Renal cortex interstitium (tissue), 15 donors: ENCODE data around the gene ADGRG1. TPM values are rescaled to one million over a fixed set of nuclear protein-coding genes. Genes with fewer than 3 reads are reported as not detected.
A peak's percentile ranks its signal among the peaks of the same experiment; 100 is the strongest.
"Not testable (repeated sequence)": the region's sequence is repeated elsewhere in the genome, so short reads cannot be mapped to it uniquely, and the experiment has no call there.

Experiments
- DNase-seq, 11 donors: peaks; one replicate each; pipeline ENCODE4 v3.0.0-alpha.2; 2013; ENCODE audit warnings: low read depth in 9 of 11, low spot score in 4 of 11; ENCODE audit errors: extremely low read depth in 1 of 11
- long read RNA-seq, 16 experiments: transcript quantifications; one replicate each; lab custom pipeline, GENCODE V29; 2026
- polyA plus RNA-seq, 3 donors: library from polyadenylated mRNA; unstranded; fragments of 120-200 nt; gene quantifications; one replicate each; pipeline ENCODE4 v1.2.1, GENCODE V29; 2013; ENCODE audit not compliant: insufficient read length in 3 of 3

The ADGRG1 gene
- 10 to 100 TPM; 58.2 to 93.6 (median 59.3) TPM for polyA plus RNA-seq
- long read RNA-seq, donor 1, partial matches to known transcripts: 0 of 2 reads
- long read RNA-seq, donor 1, other reads (novel, unspliced or antisense): 0 of 2 reads
- long read RNA-seq, donor 2, partial matches to known transcripts: 16 of 23 reads
- long read RNA-seq, donor 2, other reads (novel, unspliced or antisense): 0 of 23 reads
- long read RNA-seq, donor 3, transcript ADGRG1-235 (3 exons, 602 nt): major isoform, 6 of 18 reads
- long read RNA-seq, donor 3, partial matches to known transcripts: 5 of 18 reads
- long read RNA-seq, donor 3, other reads (novel, unspliced or antisense): 0 of 18 reads
- long read RNA-seq, donor 4, full-length matches to known transcripts: 2 of 10 reads
- long read RNA-seq, donor 4, partial matches to known transcripts: 8 of 10 reads
- long read RNA-seq, donor 4, other reads (novel, unspliced or antisense): 0 of 10 reads
- long read RNA-seq, donor 5: 0 reads
- long read RNA-seq, donor 6, partial matches to known transcripts: 9 of 11 reads
- long read RNA-seq, donor 6, other reads (novel, unspliced or antisense): 0 of 11 reads
- long read RNA-seq, donor 7, partial matches to known transcripts: 17 of 25 reads
- long read RNA-seq, donor 7, other reads (novel, unspliced or antisense): 0 of 25 reads
- long read RNA-seq, donor 8: 0 reads
- long read RNA-seq, donor 9, partial matches to known transcripts: 27 of 30 reads
- long read RNA-seq, donor 9, other reads (novel, unspliced or antisense): 0 of 30 reads
- long read RNA-seq, donor 10, partial matches to known transcripts: 0 of 3 reads
- long read RNA-seq, donor 10, other reads (novel, unspliced or antisense): 0 of 3 reads
- long read RNA-seq, donor 11, partial matches to known transcripts: 15 of 16 reads
- long read RNA-seq, donor 11, other reads (novel, unspliced or antisense): 0 of 16 reads
- long read RNA-seq, donor 12, partial matches to known transcripts: 0 of 4 reads
- long read RNA-seq, donor 12, other reads (novel, unspliced or antisense): 0 of 4 reads
- long read RNA-seq, donor 13: 0 reads
- long read RNA-seq, donor 14, partial matches to known transcripts: 20 of 22 reads
- long read RNA-seq, donor 14, other reads (novel, unspliced or antisense): 0 of 22 reads
- long read RNA-seq, donor 15, partial matches to known transcripts: 5 of 9 reads
- long read RNA-seq, donor 15, other reads (novel, unspliced or antisense): 0 of 9 reads
- long read RNA-seq, donor 16, full-length matches to known transcripts: 17 of 49 reads
- long read RNA-seq, donor 16, partial matches to known transcripts: 32 of 49 reads
- long read RNA-seq, donor 16, other reads (novel, unspliced or antisense): 0 of 49 reads

DNA sequence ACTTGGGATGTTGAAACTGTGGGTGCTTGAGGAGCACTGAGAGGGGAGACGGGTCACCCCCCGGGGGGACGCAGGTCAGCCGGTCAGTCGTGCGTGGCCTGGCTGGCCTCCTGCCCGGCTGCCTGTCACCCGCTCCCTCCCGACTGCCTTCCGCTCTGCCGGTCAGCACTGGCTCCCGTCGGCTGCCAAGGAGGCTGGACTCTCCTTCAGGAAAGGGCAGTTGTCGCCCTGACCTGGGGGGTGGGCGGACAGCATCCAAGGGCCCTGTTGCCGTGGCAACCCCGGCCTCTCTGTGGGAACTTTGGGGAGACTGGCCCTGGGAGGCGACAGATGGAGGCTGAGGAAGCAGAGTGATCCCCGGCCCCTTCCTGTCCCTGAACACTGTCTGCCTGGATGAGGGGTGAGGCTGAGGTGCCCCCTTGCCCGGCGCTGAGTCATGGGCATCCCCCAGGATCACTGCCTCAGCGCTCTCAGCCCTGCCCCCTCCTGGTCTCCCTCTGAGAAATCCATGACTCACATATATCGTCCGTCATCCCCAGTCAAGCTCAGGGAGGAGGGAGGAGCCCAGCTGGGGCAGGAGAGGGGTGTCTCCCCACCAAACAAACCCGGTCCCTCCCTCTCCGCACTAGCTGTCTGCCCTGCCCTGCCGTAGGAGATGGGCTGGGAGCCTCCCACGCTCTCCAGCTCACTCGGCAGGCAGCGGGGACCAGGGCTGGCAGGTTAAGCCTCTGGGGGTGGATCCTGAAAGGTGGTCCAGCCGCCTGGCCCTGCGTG is at the start of gene ADGRG1:
TSS of gene ADGRG1 (plus strand) at position 623 of the 774 bp plus-strand sequence. CDS start 21,658 bp downstream, outside the sequence.
- DNase-seq: peak in 7 of 11 donors; percentile 62 to 85 (median 80)

DNA sequence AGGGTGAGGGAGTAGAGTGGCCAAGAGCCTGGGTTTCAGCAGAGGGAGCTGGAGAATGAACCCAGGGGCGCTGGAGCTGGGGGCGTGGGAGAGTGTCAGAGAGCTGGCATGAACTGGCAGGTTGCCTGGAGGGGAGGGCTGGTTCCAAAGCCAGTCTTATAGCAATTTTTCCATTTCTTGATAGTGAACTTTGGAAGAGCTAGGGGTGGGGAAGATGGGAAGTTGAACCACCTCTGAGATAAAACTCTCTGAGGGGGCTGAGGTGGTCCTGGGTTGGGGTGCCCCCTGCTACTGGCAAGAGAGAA is 49.1 kb upstream of the ADGRG1 start:
- no peak for DNase-seq

DNA sequence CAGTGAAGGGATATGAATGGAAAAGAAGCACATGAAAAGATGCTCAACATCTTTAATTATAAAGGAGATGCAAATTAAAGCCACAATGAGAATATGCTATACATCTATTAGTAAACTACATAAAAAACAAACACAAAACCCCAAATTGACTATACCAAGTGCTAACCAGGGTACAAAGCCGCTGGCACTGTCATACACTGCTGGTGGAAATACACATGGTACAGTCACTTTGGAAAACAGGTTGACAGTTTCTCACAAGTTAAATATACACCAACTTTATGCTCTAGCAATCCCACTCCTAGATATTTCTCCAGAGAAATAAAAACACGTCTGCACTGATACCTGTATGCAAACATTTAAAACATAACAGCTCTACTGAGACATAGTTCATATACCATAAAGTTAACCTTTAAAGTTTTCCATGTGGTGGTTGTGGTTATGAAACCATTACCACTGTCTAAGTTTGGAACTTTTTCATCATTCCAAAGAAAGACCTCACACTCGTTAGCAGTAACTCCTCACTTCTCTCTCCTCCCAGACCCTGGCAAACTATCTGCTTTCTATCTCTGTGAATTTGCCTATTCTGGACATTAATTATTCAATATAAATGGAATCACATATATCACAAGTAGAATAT is 43.3 kb upstream of the ADGRG1 start:
- no peak for DNase-seq

DNA sequence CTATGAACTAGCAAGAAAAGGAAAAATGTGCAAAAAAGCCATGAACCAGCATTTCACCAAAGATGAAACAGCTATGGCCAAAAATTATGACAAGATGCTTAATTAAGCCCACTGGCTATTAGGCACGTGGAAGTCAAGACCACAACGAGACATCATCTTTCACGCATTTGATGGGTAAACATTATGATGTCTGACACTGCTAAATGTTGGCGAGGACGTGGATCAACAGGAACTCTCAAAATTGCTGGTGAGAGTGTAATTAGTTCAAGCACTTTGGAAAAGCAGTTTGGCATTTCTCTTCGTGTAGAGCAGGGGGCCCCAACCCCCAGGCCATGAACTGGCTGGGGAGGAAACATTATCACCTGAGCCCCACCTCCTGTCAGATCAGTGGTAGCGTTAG is 39.6 kb upstream of the ADGRG1 start:
- no peak for DNase-seq

DNA sequence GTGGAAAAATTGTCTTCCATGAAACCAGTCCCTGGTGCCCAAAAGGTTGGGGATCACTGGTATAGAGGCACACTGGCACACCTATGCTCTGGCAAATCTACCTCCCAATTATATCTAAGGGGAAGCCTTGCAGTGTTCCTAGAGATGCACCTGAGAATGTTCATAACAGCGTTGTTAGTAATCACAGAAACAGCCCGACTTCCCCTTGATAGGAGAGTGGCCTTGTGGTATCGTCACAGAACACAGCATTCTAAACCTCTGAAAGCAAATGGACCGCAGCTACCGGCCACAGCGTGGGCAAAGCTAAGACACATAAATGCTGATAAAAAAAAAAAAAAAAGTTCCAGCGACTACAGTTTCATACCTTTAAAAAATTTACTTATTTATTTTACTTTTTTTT is 39.1 kb upstream of the ADGRG1 start:
- no peak for DNase-seq

DNA sequence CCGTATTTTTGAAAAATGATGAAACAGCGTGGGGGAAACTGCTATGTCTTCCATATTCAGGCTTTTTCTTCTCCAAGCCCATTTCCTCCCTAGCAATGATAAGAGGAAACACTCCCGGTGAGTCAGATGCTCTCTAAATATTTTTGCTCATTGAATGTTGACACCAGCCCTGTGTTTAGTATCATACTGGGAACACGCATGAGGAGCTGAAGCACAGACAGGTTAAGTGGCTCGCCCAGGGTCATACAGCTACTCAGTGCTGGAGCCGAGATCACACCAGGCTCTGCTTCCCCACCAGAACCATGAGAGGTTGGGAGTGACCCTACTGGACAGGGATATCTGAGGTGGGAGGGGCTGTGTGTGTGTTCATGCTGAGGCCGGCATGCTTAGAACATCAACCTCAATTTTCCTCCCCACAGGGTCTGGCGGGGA is 37.8 kb upstream of the ADGRG1 start:
- no peak for DNase-seq

DNA sequence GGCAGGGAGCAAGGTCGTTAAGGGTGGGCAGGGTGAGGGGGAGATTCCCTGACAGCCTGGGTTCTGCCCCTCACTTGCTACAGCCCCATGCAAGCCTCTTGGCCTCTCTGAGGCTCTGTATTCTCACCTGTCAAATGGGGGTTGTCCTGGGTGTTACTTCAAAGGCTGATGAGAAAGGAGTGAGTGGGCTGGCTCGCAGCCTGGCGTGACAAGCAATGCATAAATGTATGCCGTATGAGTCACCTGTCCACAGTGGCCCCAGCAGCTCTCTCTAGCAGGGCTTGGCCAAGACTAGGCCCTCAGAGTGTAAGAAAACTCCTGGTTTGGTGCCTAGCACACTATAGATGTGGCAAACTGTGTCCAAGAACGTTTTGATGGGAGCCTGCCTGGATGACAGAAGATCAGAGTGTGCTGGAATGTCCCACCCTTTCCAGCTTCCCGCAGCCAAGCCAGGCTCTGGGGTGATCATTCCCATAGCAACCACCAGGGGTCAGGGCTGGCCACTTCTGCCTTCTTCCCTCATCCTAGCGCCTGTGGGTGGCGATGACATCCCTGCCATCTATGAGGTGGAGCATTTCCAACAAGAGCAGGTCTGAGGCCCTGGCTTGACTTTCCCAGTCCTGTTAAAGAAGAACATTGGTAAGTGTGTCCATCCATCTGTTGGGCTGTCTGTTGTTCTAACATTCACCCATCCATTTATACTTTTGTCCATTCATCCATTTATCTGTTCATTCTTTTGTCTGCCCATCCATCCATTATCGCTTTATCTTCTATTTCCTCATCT is 37.2 kb upstream of the ADGRG1 start:
- DNase-seq: peak in 10 of 11 donors; percentile 33 to 61 (median 54)

DNA sequence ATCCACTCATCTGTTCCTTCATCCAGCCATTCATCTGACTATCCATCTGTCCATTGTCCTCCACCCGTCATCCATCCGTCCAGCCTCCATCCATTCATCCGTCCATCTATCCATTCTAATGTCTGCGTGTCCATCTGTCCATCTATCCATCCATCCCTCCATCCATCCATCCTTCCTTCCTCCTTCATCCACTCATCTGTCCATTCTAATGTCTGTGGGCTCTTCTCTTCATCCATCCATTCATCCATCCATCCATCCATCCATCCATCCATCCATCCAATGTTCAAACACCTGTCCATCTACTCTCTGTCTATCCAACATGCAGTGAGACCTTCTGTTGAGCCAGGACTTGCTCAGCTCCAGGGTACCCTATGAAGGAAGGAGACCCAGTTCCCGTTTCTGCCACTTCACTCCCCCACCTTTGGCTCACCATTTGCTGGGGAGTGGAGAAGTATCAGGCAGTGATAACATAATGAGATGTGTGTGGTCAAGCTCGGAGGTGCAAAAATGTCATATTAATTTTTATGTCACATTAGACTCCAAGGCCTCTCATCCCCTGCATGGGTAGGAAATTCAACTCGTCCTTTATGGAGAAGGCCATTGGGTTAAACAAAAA is 36.5 kb upstream of the ADGRG1 start:
- no peak for DNase-seq

DNA sequence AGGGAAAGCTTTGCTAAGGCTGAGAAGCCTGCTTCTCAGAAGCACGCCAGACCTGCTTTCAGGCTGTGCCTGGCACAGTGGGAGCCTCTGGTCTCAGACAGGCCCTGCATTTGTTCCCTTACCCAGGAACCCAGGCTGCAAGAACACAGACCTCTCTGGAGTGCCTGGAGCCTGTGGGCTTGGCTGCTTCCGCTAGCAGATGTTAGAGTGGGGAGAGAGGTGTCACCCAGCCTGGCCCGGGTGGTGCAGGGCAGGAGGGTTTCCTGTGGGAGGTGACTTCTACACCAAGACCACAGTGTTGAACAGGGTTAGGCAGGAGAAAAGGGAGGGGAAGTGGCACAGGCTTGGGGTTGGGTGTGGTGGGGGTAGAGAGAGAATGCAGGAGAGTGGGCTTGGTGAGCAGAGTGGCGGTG is 35.8 kb upstream of the ADGRG1 start:
- DNase-seq: no peak

DNA sequence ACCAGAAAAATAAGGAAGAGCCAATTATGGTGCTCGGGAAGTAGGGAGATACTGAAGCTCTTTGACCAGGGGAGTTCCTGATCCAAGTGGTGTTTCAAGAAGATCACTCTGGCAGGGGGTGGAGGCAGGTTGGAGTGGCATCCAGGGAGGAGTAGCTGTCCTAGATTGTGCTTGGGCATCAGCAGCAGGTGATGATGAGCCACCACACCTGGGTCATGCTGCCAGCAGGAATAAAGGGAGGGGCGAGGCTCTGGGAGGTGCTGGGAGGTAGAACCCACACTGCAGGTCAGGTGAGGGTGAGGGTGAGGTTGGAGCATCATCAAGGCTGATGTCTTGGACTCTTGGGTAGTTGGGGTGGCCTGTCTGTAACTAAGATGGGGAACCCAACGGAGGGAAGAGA is 35.4 kb upstream of the ADGRG1 start:
- no peak for DNase-seq

DNA sequence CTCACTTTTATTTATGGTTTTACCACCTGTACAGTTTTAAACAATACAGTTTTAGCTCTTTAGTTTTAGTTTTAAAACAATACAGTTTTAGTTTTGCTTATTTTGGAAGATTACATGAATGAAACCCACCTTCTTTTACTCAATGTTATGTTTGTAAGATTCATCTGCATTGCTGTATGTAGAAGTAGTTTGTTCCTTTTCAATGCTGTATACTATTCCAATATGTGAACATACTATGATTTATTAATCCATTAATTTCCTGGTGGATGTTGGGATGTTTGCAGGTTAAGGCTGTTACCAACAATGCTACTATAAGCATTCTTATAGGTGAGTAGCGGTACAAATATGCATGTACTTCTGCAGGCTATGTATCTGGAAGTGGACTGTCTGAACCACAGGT is 34.4 kb upstream of the ADGRG1 start:
- DNase-seq: no peak

DNA sequence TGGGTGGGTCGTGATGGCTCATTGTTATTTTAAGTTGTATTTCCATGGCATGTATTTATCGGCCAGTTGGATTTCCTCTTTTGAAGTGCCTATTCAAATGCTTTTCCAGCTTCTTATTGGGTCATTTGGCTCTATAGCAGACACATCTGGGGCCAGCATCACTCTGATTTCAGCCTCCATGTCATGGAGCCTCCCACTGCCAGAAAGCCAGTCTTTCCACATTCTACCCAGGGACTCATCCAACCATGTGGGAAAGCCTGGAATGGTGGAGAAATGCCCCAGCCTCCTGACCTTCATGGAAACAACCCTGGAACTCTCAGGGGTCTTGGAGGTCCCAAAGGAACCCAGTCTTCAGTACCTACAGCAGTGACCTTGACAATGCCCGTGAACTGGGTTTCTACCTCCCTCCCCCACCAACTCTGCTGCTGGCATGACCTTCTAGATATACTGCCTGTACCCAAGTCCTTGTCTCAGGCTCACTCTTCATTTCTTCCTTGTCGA is 33.8 kb upstream of the ADGRG1 start:
- DNase-seq: no peak

DNA sequence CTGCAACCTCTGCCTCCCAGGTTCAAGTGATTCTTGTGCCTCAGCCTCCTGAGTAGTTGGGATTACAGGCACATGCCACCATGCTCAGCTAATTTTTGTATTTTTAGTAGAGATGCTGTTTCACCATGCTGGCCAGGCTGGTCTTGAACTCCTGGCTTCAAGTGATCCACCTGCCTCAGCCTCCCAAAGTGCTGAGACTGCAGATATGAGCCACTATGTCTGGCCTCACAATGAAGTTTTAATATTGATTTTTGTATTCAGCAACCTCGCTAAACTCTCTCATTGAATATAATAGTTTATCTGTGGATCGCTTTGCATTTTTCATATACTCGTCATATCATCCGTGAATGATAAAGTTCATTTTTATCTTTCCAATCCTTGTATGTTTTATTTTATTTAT is 32.2 kb upstream of the ADGRG1 start:
- DNase-seq: not testable (repeated sequence)

DNA sequence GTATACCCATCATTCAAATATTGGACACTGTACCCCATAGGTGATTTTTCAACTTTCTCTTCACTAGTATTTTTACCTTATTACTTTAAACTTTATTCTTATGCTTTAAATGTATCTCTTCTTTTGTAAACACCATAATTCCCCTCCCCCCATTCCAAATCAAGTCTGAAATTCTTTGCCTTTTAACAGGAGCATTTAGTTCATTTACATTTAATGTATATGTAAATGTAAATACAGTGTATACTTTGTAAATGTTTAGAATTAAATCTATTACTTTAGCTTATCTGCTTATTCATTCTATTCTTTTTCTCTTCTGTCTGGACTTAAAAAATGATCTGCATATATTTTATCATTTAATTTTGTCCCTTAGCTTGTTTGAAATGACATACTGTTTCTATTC is 30.0 kb upstream of the ADGRG1 start:
- no peak for DNase-seq

DNA sequence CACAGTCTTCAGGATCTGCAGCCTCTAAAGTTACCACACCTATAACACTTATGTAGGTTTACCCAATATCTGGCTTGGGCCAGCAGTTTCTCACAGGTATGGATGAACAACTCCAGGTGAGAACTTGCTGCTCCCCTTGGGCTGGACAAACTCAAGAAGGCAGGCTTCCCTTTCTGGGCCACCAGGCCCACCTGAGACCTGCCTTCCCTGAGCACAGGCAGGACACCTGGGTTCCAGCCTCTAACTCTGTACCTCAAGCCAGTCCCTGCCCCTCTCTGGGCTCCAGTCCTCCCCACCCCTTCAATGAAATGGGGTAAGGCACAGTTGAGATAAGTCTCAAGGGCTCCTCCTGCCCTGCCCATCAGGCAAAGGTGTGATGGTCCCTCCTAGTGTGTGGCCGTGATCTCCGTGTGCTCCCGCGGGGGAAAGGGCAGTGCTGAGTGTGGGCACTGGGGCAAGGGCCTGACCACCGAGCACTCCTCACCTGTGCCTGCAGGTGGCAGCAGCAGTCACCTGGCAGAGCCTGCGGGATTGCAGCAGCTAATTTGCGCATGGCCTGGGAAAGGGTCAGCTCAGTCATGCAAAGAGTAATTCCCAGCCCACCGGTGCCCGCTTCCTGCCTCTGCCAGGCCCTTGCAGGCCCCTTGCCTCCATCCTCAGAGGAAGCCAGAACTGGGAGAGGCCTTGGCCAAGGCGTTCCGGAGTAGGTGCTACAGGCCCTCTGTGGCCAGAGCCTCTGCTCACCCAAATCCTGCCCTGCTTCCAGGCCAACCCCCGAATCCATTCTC is 28.2 kb upstream of the ADGRG1 start:
- peak in 2 of 11 donors; percentile 51 to 52 for DNase-seq
